GM19043 (cell line): Measurements from ENCODE around the gene RRM1.

Experiments
- ATAC-seq: cut with Tn5 transposase; IDR thresholded peaks from one replicate; pipeline ENCODE4 v1.9.1; 2021; ENCODE audit warnings: low read depth; ENCODE audit not compliant: unreplicated experiment

RRM1 gene

DNA sequence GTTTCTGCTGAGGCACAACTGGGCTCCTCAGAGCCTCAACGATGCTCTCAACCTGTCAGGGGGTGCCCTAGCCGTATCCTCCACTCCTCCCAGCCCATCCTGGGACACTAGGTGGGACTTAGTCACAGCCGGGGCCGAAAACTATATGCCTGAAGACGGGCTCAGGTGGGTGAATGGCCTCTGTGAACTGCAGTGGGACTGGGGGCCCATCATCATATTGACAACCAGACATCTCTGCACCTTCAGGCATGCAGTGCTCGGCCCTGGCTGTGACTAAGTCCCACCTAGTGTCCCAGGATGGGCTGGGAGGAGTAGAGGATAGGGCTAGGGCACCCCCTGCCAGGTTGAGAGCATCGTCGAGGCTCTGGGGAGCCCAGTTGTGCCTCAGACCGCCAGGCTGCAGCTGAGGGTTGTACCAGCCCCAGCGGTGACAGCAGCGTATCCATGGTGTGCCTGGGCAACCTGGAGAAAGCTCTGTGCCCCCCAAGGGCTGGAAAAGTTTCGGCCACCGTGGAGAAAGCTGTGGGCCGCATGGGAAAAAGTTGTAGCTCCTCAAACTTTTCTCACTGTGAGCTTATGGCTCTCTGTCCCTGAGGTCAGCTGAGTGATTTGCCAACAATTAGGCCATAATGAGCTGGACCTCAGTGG lies 88.9 kb downstream of the RRM1 start:
- ATAC-seq: no peak

DNA sequence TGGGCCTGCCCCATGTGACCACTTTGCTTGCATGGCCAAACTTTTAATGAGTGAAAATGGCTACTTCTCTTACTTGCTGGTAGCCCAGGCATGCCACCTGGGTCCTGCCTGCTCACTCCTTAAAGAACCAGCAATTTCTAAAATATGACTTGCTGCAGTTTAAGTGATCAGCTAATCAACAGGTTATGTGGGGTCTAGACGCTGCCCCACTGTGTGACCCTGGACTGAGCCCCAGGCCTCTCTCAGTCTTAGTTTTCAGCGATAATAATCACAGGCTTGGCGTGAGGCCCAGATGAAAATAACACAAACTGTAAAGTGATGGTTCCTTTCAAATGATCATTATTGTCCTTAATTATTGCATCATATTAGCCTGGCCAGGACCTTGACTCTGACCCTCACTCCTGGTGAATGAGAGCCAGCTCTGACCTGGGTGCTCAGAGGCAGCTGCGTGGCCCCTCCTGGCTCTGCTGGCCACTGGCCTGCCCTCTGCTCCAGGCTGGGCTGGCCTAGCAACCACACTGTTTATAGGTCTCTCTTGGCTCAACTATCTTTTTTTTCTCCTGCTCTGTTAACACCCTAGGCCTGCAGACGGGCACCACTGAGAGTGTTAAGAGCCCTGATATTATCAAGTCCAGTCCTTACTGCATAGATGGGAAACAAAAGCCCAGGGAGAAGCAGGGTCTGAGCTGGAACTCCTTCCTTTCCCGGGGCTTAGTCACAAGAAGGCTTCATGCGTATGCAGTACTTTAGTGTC lies 89.7 kb downstream of the RRM1 start:
- ATAC-seq: no peak

- ATAC-seq: no peak
Measured at GRCh38 chr11:4185561-4185960, 91.0 kb downstream of the RRM1 start.

GRCh38 chr11:4186464-4187054 lies 92.0 kb downstream of the RRM1 start:
- no peak for ATAC-seq

DNA sequence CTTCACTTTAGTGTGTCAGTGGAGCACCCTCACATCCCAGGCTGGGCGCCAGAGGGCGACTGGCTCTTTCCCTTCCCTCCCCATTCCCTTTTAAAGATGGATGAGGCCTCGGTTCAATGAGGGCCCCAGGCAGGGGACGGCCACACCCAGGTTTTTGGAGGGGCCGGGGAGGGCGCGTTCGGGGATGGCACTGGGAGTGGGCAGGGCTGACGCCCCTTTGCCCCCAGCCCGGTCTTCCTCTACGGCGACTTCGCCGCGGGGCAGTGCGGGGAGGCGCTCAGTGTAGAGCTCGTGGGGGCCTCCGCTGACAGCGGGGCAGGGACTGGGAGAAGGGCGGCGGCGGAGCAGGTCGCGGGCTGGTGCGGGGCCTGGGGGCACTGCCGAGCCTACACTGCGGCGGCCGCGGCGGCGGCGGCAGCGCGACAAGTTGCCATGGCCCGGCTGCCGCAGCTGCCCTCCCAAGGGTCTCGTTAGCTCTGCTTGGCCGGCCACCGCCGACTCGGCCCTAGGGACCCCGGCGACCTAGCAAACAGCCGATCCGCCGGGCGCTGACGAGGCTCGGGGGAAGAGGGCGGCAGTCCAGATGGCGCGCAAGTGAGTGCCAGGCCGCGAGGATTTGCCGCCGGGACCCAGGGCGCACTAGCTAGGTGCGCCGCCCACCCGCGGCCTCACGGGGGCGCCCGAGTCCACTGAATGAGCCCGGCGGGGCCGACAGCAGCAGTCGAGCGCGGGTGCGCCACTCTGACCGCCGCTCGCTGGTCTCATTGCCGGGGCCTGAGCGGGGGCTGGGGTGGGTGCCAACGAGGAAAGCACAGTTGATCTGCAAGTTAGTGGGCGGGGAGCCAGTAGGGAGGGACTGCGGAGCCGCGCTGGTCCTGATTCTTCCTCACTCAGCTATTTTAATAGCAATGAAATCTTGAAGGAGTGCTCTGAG lies 92.7 kb downstream of the RRM1 start:
- ATAC-seq: peak; percentile 91
